ENCODE measurements around the gene TOMM40L.
"Not testable (repeated sequence)": the region's sequence is repeated elsewhere in the genome, so short reads cannot be mapped to it uniquely, and the experiment has no call there.

TOMM40L gene

DNA sequence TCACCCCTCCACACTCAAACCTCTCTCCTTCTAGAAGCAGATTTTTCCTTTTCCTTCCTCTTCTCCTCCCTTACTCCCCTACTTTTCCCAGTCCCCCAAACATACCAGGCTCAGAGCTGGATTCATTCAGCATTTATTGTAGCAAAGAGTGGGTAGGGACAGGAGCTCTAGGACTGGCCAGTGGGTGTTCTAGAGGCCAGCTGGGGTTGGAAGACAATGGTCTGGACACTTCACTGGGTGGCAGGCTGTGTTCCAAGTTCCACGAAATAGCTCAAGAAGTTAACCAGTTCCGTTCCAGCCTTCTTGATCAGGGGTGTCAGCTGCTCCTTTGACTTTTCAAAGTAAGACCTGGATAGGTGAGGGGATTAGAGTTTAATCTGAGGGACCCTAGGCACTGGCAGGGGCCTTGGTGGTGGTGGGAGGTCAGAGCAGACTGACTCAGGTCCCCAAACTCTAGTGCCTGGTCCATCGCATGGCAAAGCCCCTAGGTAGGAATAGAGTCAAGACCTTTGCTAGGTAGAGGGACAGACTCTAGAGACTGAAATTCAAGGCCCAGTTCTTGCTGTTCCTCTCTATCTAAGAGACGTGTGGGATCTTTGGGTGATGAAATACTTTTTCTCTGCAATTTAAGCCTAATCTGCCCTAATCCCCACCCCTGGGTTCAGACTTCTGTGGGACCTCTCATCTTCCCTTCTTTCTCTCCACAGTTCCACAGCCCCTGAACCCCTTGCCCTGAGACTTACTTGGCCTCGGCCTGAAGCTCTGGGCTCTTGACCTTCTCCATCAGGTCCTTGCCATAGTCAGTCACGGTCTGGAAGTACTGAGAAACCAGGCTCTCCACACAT, 3.5 kb upstream of the TOMM40L start:
- no peak for DNase-seq

GRCh38 chr1:161223805-161224694, 1.8 kb upstream of the TOMM40L start:
- DNase-seq: no peak

DNA sequence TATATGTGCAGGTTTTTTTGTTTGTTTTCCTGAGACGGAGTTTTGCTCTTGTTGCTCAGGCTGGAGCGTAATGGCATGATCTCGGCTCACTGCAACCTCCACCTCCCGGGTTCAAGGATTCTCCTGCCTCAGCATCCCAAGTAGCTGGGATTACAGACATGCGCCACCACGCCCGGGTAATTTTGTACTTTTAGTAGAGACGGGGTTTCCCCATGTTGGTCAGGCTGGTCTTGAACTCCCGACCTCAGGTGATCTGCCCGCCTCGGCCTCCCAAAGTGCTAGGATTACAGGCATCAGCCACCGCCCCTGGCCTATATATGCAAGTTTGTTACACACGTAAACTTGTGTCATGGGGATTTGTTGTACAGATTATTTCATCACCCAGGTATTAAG, 1.2 kb upstream of the TOMM40L start:
- not testable (repeated sequence) for DNase-seq

GRCh38 chr1:161225178-161225533, 704 bp upstream of the TOMM40L start:
- DNase-seq: no peak

- DNase-seq: no peak
Measured at GRCh38 chr1:161226320-161226711, 456 bp downstream of the TOMM40L start.

DNA sequence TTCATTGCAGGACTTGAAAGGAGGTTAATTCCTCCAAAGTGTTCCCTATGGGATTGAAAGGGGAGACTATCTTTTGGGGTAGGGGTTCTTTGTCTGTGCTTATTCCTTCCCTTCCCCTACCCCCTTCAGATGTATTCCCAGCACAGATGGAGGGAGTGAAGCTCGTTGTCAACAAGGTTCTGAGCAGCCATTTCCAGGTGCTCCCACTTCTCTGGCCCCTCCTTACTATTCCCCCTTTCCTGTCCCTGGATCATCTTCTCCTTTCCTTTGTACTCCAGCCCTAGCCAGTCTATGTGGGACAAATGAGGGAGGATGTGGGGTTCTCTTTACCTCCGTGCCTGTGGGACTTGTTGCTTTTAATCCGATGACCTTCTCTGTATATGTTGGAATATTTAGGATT, 899 bp downstream of the TOMM40L start:
- DNase-seq: no peak

GRCh38 chr1:161227196-161227871, 1.5 kb downstream of the TOMM40L start:
- DNase-seq: peak; percentile 80 to 88

DNA sequence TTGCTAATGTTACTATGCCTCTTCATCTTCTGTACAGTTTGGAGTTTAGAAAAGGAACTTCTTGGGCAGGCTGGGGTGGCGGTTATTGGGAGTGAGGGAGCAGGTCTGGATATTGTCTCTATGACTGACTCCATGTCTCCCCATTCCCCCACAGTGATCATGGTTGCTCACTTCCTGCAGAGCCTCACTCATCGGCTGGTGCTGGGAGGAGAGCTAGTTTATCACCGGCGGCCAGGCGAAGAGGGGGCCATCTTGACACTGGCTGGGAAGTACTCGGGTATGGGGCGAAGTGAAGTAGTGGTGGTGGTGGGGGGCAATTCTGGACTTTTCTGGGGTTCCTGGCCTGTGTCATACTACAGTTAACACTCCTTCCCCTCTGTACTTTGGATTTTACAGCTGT, 2.2 kb downstream of the TOMM40L start:
- no peak for DNase-seq

DNA sequence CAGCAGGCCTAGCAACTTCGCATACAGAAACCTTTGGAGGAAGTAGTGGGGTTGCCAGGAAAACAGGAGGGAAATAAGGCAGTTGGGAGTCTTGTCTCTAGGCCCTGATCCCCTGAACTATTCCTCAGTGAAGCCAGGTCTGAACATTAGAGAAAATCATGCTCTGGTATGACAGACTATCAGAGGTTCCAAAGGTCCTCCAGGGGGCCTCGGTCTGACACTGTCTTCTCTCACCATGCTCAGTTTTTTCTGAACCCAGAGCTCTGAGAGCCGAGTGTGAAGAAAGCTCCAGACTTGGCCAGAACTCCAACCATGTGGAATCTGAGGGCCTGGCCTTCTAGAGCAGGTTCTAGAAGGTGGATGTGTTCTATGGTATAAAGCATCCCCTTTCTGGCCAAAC, 4.0 kb downstream of the TOMM40L start:
- no peak for DNase-seq

DNA sequence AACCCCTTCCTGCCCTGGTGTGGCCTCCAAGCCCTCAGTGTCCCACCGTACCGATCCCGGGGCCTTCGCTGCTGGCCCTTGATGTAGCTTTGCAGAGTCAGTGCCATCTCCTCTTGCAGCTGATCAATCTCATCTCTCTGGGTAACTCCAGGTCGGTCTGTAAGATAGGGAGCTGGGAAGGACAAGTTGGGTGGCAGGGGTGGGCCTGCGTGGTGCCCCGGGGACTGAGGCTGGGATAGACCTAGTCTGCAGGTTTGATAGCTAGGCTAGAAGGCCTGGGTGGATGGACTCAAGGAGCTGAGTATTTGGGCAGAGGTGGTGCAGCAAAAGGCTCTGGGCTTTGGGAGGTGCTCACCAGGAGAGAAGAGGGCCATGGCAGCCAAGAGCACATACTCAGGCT, 4.9 kb downstream of the TOMM40L start:
- DNase-seq: no peak

DNA sequence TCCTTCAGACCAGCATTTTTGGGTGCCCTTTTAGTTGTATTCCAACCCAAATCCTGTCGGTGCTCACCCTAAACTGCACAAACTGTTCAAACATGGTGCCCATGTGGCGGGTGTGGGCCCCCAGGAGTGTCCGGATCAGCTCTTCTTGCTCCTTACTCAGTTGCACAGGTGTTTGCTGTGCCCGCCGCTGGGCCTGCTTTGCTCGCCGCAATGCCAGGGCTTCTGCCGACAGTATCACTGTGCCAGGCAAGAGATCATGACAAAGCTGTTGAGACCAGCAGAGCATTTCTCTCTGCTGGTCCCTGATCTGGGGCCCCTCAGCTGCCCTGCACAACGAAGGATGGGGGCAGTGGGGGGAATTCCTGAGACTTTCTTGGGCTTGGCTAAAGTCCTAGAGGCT, 7.2 kb downstream of the TOMM40L start:
- DNase-seq: no peak

DNA sequence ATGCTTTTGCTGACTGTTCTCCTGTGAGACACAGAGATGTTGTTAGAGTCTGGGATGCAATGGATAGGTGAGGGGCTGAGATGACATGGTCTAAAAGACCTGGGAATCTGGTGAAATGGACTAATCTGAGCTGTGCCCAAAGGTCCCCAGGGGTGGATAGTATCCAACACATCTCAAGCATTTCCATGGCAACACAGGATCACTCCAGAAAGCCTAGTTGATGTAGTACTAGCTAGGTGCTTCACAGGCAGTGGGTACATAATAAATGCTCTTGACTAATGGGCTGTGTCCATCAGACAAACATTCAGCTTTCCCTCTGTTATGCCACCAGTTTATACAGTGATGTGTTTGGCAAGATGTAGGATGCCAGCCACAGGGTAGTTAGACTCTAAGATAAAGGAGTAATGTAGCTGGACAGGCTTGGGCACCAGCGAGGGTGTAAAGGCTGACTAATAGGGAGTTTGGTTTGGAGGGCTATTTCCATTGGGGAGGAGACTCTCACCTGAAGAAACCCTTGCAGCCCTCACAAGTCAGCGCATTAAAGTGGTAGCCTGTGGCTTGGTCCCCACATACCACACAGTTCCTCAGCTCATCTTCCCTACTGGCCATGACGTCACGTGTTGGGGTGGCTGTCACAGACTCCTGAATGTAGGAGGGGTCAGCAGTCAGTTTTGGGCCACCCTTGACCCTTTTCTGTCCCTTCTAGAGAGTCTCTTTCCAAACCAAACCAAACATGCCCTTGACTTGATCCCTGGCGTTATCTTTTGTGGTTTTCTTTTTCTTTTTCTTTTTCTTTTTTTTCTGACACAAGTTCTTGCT, 10.3 kb downstream of the TOMM40L start:
- DNase-seq: no peak

- no peak for DNase-seq
Measured at GRCh38 chr1:161238039-161238473, 12.2 kb downstream of the TOMM40L start, which contains the start of gene NR1I3. NR1I3 (minus strand) TSS chr1:161238203; CDS start chr1:161236565, 1,638 bp downstream.

GRCh38 chr1:161241682-161242081, 15.8 kb downstream of the TOMM40L start:
- no peak for DNase-seq

DNA sequence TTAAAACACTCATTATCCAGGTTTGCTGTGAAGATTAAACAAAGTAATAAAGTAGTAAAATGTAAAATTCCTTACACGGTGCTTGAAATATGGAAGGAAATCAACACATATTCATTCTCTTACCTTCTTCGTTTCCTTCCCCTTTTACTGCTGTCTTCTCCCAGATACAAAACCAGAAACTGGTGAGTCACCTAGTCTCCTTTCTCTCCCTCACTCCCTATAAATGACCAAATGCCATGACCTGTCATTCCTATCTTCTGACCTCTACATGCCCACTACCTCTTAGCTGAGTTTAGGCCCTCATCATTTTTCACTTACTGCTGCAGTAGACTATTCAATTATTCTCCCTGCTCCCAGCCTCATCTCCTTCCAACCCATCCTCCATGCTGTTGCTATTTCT, 16.5 kb downstream of the TOMM40L start:
- no peak for DNase-seq

DNA sequence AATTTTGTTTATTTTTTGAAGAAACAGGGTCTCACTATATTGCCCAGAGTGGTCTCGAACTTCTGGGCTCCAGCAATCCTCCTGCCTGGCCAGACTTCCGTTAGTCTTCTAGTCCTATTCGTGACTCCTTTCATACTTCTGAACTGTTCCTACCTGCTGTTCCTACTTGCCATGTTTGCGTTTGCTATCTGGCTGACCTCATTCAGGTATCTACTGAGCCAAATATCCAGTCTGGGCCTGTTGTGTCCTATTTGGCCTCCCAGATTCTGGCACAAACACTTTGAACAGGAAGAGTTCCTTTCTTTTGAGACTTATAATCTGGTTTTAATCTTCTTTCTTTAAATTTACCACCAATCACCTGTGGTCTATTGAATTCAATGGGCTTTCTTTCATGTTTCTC, 19.0 kb downstream of the TOMM40L start:
- no peak for DNase-seq

DNA sequence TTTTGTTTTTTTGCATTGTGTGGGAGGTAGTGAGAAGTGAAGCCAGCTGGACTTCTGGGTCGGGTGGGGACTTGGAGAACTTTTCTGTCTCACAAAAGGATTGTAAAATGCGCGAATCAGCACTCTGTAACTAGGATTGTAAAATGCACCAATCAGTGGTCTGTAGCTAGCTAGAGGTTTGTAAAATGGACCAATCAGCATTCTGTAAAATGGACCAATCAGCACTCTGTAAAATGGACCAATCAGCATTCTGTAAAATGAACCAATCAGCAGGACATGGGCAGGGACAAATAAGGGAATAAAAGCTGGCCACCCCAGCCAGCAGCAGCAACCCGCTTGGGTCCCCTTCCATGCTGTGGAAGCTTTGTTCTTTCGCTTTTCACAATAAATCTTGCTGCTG, 24.2 kb downstream of the TOMM40L start:
- not testable (repeated sequence) for DNase-seq

- no peak for DNase-seq
Measured at GRCh38 chr1:161250829-161251228, 25.0 kb downstream of the TOMM40L start.

GRCh38 chr1:161251579-161251978, 25.7 kb downstream of the TOMM40L start:
- DNase-seq: no peak

- not testable (repeated sequence) for DNase-seq
Measured at GRCh38 chr1:161255302-161255701, 29.4 kb downstream of the TOMM40L start.

DNA sequence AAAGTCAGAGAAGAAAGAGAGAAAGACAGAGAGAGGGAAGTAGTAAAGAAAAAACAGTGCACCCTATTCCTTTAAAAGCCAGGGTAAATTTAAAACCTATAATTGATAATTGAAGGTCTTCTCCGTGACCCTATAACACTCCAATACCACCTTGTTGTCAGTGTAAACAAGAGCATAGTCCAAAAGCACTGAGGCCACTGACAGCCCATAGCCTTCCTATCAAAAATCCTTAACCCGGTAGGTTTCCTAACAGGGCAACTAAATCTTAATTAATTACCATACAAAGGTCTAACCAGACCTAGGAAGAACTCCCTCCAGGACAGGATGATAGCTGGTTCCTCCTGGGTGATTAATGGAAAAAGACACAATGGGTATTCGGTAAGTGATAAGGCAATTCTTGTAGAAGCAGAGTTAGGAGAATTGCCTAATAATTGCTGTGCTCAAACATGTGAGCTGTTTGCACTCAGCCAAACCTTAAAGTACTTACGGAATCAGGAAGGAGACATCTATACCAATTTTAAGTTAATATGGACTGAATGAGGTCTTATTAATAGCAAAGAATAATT, 30.2 kb downstream of the TOMM40L start:
- DNase-seq: not testable (repeated sequence)

DNA sequence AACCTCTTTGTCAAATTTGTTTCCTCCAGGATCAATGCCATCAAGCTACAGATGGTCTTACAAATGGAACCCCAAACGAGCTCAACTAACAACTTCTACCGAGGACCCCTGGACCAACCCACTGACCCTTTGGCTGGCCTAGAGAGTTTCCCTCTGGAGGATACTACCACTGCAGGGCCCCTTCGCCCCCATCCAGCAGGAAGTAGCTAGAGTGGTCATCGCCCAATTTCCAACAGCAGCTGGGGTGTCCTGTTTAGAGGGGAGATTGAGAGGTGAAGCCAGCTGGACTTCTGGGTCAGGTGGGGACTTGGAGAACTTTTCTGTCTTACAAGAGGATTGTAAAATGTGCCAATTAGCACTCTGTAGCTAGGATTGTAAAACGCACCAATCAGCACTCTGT, 31.2 kb downstream of the TOMM40L start:
- not testable (repeated sequence) for DNase-seq

All from stimulated activated CD4-positive, alpha-beta T cell treated with anti-CD3 and anti-CD28 coated beads, Interleukin-4, amount 100 ng/mL, for 4 hours (primary cell).